ENCODE data around the gene EFNB2. TPM values are rescaled to one million over a fixed set of nuclear protein-coding genes. Genes with fewer than 3 reads are reported as not detected.

The EFNB2 gene
- total and polyA plus RNA-seq, 2 of the 13 experiments (the other 11 are each of a cell fraction or from before 2014, with no cell fraction given): 0.11 to 0.20 TPM

GRCh38 chr13:106568299-106569003 lies 33.0 kb upstream of the EFNB2 start (continued):
- TF ChIP-seq AHDC1 (CRISPR knock-in tag; IDR thresholded peaks at IDR 0.05; ENCODE audit: borderline replicate concordance) (no peak), ZC3H4 (CRISPR knock-in tag; IDR thresholded peaks at IDR 0.05; ENCODE audit: borderline replicate concordance) (no peak), ZBTB1 (CRISPR knock-in tag; IDR thresholded peaks at IDR 0.05; ENCODE audit: borderline replicate concordance) (no peak), SMARCC2 (IDR thresholded peaks at IDR 0.05) (no peak), ZNF572 (CRISPR knock-in tag; IDR thresholded peaks at IDR 0.05) (no peak), STAT6 (CRISPR knock-in tag; IDR thresholded peaks at IDR 0.05; ENCODE audit: borderline replicate concordance) (no peak), MAZ (IDR thresholded peaks at IDR 0.05; ENCODE audit: borderline replicate concordance, low read depth, low read length) (no peak), MAZ (CRISPR knock-in tag; IDR thresholded peaks at IDR 0.05; ENCODE audit: low read depth) (no peak), BCL6 (CRISPR knock-in tag; IDR thresholded peaks at IDR 0.05) (no peak), ZFYVE20 (CRISPR knock-in tag; IDR thresholded peaks at IDR 0.05; ENCODE audit: borderline replicate concordance, low read depth) (no peak), ZNF317 (CRISPR knock-in tag; IDR thresholded peaks at IDR 0.05) (0 out of 2 replicates have a peak, but pooled peaks have one; percentile 12), ZNF672 (CRISPR knock-in tag; IDR thresholded peaks at IDR 0.05) (no peak), PLSCR1 (CRISPR knock-in tag; IDR thresholded peaks at IDR 0.05; ENCODE audit: borderline replicate concordance) (no peak), HIC2 (CRISPR knock-in tag; IDR thresholded peaks at IDR 0.05; ENCODE audit: low read depth) (no peak), DDIT3 (CRISPR knock-in tag; IDR thresholded peaks at IDR 0.05) (no peak), ZNF780A (CRISPR knock-in tag; IDR thresholded peaks at IDR 0.05) (no peak), ELF1 (CRISPR knock-in tag; IDR thresholded peaks at IDR 0.05) (no peak), ZNF263 (CRISPR knock-in tag; IDR thresholded peaks at IDR 0.05) (no peak), ERF (CRISPR knock-in tag; IDR thresholded peaks at IDR 0.05) (no peak)
